CD4-positive, alpha-beta T cell treated with Interferon alpha-2 for 1 hour (primary cell): Measurements from ENCODE around the gene RBM5.

Experiments
- DNase-seq, 2 donors: peaks; one replicate each; pipeline ENCODE4 v3.0.0-alpha.2; 2020 to 2022

Gene RBM5

GRCh38 chr3:50140990-50141389, 52.3 kb downstream of the RBM5 start:
- DNase-seq = no peak

GRCh38 chr3:50146316-50146901, 57.7 kb downstream of the RBM5 start:
- DNase-seq = no peak

- no peak for DNase-seq
These were observed 58.3 kb downstream of the RBM5 start for GRCh38 chr3:50147016-50147415.

- DNase-seq = no peak
These were observed 58.7 kb downstream of the RBM5 start for GRCh38 chr3:50147447-50147846.

- DNase-seq = no peak
These were observed 59.1 kb downstream of the RBM5 start for GRCh38 chr3:50147861-50148260.

- no peak for DNase-seq
These were observed 61.7 kb downstream of the RBM5 start for GRCh38 chr3:50150404-50150750.

GRCh38 chr3:50150863-50151686, 62.4 kb downstream of the RBM5 start:
- no peak for DNase-seq

- DNase-seq = no peak
These were observed 63.0 kb downstream of the RBM5 start for GRCh38 chr3:50151728-50152127.

- DNase-seq = no peak
These were observed 65.2 kb downstream of the RBM5 start for GRCh38 chr3:50153782-50154475.

GRCh38 chr3:50154476-50154839, 65.7 kb downstream of the RBM5 start:
- no peak for DNase-seq

GRCh38 chr3:50154840-50155490, 66.2 kb downstream of the RBM5 start, which contains the start of gene SEMA3F:
SEMA3F (plus strand) TSS chr3:50155324; CDS start chr3:50159623, 4,299 bp downstream.
- peak; percentile 64 to 80 for DNase-seq

GRCh38 chr3:50155491-50155878, 66.8 kb downstream of the RBM5 start:
- no peak for DNase-seq

GRCh38 chr3:50155891-50156290, 67.2 kb downstream of the RBM5 start:
- no peak for DNase-seq

- DNase-seq = no peak
These were observed 68.1 kb downstream of the RBM5 start for GRCh38 chr3:50156549-50157493.

- DNase-seq = no peak
These were observed 69.3 kb downstream of the RBM5 start for GRCh38 chr3:50157827-50158529.

- DNase-seq = no peak
These were observed 69.9 kb downstream of the RBM5 start for GRCh38 chr3:50158530-50159146.

GRCh38 chr3:50160561-50160983, 71.9 kb downstream of the RBM5 start:
- no peak for DNase-seq

GRCh38 chr3:50161320-50161719, 72.6 kb downstream of the RBM5 start:
- DNase-seq = no peak

GRCh38 chr3:50162034-50162883, 73.5 kb downstream of the RBM5 start:
- no peak for DNase-seq
